Left renal cortex interstitium (tissue), 4 donors: Measurements from ENCODE around the gene KLRC2. TPM values are rescaled to one million over a fixed set of nuclear protein-coding genes. Genes with fewer than 3 reads are reported as not detected.

ENCODE experiments used
- polyA plus RNA-seq, 4 donors: library from polyadenylated mRNA; unstranded; fragments of 120-200 nt; gene quantifications; one replicate each; pipeline ENCODE4 v1.2.1, GENCODE V29; 2013; ENCODE audit not compliant: insufficient read length in 4 of 4

Gene KLRC2
- polyA plus RNA-seq, 4 donors, result 0.17 to 0.35 (median 0.22) TPM; not detected in 1

Other genes starting within 250 kb of the KLRC2 start
- gene GABARAPL1, start 223.1 kb downstream of the KLRC2 start, polyA plus RNA-seq, result 10 to 100 TPM; 54.4 to 88.9 (median 75.0) TPM
- gene KLRD1, start 128.1 kb downstream of the KLRC2 start, polyA plus RNA-seq, result under 1 TPM; 0.21 to 0.55 (median 0.50) TPM
- 1 to 10 TPM in 2 of 4 donors, under 1 TPM in 2; 0.24 to 1.1 (median 0.69) TPM for gene KLRK1, start 46.0 kb downstream of the KLRC2 start, polyA plus RNA-seq
- under 1 TPM in 2 of 4 donors, not detected in 2; 0.16 to 0.30 TPM for gene KLRC4, start 26.3 kb downstream of the KLRC2 start, polyA plus RNA-seq
- gene KLRC3, start 15.4 kb downstream of the KLRC2 start, polyA plus RNA-seq, result not detected
- under 1 TPM; 0.35 to 0.67 (median 0.59) TPM for gene KLRC1, start 17.4 kb upstream of the KLRC2 start, polyA plus RNA-seq
- gene EIF2S3B, start 69.9 kb upstream of the KLRC2 start, polyA plus RNA-seq, result 10 to 100 TPM in 2 of 4 donors, 1 to 10 TPM in 1, under 1 TPM in 1; 0.73 to 11.1 (median 6.2) TPM
- 10 to 100 TPM; 36.2 to 49.5 (median 40.2) TPM for gene MAGOHB, start 177.6 kb upstream of the KLRC2 start, polyA plus RNA-seq
- gene STYK1, start 238.0 kb upstream of the KLRC2 start, polyA plus RNA-seq, result 1 to 10 TPM in 2 of 4 donors, under 1 TPM in 2; 0.67 to 1.2 (median 0.86) TPM